Left cardiac atrium (tissue), 4 donors: Measurements from ENCODE around the gene RBM10. TPM values are rescaled to one million over a fixed set of nuclear protein-coding genes. Genes with fewer than 3 reads are reported as not detected.

Experiments used
- ATAC-seq, 2 donors: fragments of 200-7000 bp; cut with Tn5 transposase; one replicate each; pipeline ENCODE4 v1.9.1; 2020; ENCODE audit warnings: mild to moderate bottlenecking in 2 of 2, moderate library complexity in 2 of 2
- DNase-seq: peaks from one replicate; pipeline ENCODE4 v3.0.0-alpha.2; 2020
- intact Hi-C, 2 donors: fragments of 100-400 bp; cut with DNase I; formaldehyde crosslinking; loops; one replicate each; pipeline versions ENCODE4 v1.14.1 to v1.15.1; 2022 to 2023
- total RNA-seq, 2 donors: library from RNA; stranded (reverse); fragmentation: NEBNext Ultra II Directional; extraction: Animal tissue kit (Norgen Biotek cat#: 25700); gene quantifications; one replicate each; pipeline ENCODE4 v1.2.1, GENCODE V29; 2021
- donor health status: DM: no; HTN: yes; CAD: no.
- donor health status: DM: no; HTN: yes; CAD: no; lungs with severe emphysema.
- donor health status: DM: yes; HTN: yes; CAD: no.
- donor health status: Dilated cardiomyopathy.

The RBM10 gene
- total RNA-seq, 2 donors from 2014 or later, result 22.1 to 23.9 TPM

DNA sequence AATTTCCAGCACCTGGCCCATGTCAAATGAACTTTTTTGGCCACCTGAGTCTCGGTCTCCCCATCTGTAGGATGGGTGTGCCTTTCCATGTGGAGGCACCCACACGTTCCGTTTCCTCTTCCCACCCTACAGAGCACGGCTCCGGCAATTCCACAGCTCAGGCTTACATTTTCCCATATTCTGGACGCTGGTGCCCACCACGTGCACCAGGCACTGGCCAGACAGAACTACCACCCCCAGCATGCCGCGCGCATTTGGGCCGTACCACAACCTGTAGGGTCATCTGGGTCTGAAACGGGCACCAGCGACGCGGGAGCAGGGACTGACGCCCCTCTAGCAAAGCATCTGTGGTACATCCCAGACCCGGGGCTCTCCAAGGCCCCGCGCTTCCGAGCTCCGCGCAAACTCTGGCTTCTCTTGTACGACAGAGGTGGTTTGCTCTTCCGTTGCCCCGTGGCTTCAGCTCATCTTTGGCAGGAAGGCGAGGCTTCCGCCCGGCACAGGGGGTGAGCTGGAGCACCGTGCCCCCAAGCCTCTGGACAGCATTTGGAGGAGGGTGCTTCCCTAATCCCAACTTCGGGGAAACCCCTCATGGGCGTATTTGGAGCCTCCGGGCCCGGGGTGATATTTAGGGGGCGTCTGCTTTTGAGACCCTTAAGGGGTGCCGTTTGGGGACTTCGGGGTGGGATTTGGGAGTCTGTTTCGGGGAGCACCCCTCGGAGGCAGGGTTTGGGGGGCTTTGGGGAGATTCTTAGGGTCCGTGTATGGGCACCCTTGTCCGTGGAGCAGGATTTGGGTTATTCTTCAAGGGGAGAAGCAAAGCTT is 45.6 kb downstream of the RBM10 start:
- intact Hi-C loops, result loop anchor here (5.0 to 10.0 kb wide), 4 partner anchors 194 to 454 kb away; no protein-coding TSS in a partner anchor
- ATAC-seq, result peak; percentile 82 to 91
- DNase-seq, result peak; percentile 88

DNA sequence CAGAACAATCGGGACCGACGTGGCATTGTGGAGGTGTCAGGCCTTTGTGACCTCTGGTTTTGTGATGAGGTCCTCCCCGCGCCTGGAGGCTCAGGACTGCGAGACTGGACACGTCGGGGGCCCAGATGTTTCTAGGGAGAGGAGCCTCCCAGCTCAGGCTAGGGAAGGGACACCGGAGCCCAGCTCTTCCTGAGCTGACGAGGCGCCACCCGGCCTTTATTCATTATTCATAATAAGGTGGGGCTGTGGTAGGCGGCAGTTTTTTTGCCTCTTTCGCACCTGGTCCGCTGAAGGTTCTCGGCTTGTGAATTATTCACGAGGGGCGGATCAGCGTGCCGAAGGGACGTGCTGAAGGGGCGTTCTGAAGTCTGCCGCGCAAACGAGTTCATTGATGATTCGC is 46.3 kb downstream of the RBM10 start:
- peak; percentile 24 for DNase-seq
- intact Hi-C loops, result loop anchor here (5.0 to 10.0 kb wide), 4 partner anchors 193 to 453 kb away; no protein-coding TSS in a partner anchor
- ATAC-seq, result peak in 1 of 2 donors; percentile 7

DNA sequence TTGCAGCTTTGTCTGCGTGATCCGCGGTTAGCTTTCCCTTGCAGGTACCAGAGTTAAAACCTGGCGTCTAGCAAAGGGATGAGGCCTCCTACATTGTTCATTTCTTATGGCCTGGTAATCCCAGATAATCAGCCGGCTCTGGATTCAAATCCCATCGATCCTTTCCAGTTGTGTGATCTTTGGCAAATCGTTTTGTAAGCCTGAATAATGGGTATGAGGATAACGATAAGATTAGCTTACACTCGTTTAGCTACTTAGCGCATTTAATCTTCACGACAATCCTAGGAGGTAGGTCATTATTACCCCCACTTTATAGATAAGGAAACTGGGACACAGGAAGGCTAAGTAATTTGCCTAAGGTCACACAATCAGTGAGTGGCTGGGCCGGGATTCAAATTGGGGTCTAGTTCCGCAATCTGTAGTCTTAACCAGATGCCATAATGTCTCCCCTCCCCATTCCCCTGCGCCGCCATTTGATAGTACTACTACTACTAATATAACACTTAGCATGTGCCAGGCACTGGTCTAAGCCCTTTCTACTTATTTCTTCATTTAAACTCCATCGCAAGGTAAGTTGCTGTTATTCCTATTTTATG is 46.9 kb downstream of the RBM10 start:
- ATAC-seq, result no peak
- intact Hi-C loops, result loop anchor here (2.0 to 10.0 kb wide), 5 partner anchors 193 to 453 kb away; no protein-coding TSS in a partner anchor
- DNase-seq, result peak; percentile 4

GRCh38 chrX:47193475-47194193 is 48.6 kb downstream of the RBM10 start, which contains the start of gene UBA1:
UBA1 (plus strand) TSS chrX:47193829; CDS start chrX:47198803, 4,974 bp downstream.
- DNase-seq (peak; percentile 97), ATAC-seq (peak; percentile 89 to 96)

DNA sequence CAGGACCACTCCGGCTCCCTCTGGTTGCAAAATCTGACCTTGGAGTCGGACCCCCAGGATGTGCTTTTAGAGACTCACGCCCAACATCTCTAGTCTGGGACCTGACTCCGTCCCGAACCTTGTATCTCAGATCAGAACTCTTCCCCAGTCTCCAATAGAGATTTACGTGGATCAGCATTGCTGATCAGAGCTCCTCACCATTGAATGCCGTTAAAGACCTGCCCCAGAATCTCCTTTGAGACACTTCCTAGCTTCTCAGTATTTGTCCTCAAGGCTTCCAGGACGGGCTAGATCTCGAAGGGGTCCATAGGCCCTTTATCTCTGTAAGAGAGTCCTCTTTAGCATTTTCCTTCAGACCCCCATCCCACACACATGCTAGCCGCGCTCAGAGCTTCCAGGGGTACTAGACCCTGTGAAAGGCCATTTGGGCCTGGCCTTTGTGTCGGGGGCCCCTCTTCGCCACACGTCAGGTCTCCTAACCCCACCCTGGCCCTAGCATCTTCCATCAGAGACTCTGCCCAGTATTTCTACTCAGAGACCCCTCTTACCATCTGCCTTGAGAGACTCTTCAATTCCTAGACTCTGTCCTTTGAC is 49.3 kb downstream of the RBM10 start:
- DNase-seq (peak; percentile 12), ATAC-seq (peak in 1 of 2 donors; percentile 1)
- intact Hi-C loops, result loop anchor here (5.0 to 10.0 kb wide), 4 partner anchors 191 to 451 kb away; no protein-coding TSS in a partner anchor

More at GRCh38 chrX:47193475-47194193, 48.6 kb downstream of the RBM10 start, which contains the start of gene UBA1:
- intact Hi-C loops, result loop anchor here (2.0 to 10.0 kb wide), 5 partner anchors 191 to 451 kb away; no protein-coding TSS in a partner anchor

GRCh38 chrX:47196098-47196497 is 51.1 kb downstream of the RBM10 start:
- intact Hi-C loops, result loop anchor here (10.0 kb wide), 3 partner anchors 189 to 449 kb away; no protein-coding TSS in a partner anchor
- ATAC-seq (no peak), DNase-seq (no peak)

DNA sequence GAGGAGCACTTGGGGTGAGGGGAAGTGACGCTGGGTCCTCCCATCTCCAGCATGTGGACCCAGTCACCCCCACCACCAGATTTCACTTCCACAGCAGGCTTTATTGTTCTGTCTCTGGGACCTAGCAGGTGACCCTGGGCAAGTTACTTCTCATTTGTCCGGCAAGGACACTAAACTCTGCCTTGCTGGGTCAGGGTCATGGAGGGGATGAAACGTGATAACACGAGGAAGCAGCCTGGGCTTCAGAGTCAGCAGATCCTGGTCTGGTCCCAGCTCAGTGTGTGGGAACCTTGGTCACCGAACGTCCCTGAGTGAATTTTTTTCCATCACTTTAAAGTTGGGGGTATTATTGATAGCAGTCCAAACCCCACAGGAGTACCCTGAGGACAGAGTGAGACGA is 52.5 kb downstream of the RBM10 start:
- no peak for DNase-seq
- ATAC-seq, result no peak
- intact Hi-C loops, result loop anchor here (10.0 kb wide), 3 partner anchors 187 to 447 kb away; no protein-coding TSS in a partner anchor

GRCh38 chrX:47198026-47198686 is 53.1 kb downstream of the RBM10 start:
- ATAC-seq (no peak), DNase-seq (no peak)
- intact Hi-C loops, result loop anchor here (10.0 kb wide), 3 partner anchors 187 to 447 kb away; no protein-coding TSS in a partner anchor

DNA sequence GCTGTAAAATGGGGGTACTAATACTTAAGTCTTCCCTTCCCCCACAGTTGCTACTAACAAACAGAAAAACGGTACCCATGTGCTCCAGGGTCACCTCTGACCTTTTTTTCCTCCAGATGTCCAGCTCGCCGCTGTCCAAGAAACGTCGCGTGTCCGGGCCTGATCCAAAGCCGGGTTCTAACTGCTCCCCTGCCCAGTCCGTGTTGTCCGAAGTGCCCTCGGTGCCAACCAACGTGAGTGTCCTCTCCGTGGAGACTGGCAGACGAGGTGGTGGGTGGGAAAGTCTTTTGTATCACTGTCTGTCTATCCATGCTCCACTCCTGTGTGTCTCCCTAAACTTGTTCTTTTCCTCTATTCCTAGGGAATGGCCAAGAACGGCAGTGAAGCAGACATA is 53.7 kb downstream of the RBM10 start:
- ATAC-seq, result no peak
- intact Hi-C loops, result loop anchor here (10.0 kb wide), 3 partner anchors 186 to 446 kb away; no protein-coding TSS in a partner anchor
- no peak for DNase-seq

DNA sequence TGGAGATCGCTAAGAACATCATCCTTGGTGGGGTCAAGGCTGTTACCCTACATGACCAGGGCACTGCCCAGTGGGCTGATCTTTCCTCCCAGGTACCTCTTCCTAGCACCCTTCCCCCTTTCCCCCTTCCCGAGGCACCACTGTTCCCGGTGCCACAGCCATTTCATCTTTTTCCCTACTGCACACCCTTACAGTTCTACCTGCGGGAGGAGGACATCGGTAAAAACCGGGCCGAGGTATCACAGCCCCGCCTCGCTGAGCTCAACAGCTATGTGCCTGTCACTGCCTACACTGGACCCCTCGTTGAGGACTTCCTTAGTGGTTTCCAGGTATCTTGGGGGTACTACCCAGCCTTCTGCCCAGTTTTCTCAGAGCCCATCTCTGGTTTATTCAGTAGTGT is 54.3 kb downstream of the RBM10 start:
- intact Hi-C loops, result loop anchor here (10.0 kb wide), 3 partner anchors 186 to 446 kb away; no protein-coding TSS in a partner anchor
- ATAC-seq (no peak), DNase-seq (no peak)

- peak; percentile 41 to 85 for ATAC-seq
- intact Hi-C loops, result no loop called here
- peak; percentile 52 for DNase-seq
Observed at GRCh38 chrX:47200385-47201150, 55.5 kb downstream of the RBM10 start.

- intact Hi-C loops, result no loop called here
- DNase-seq (no peak), ATAC-seq (no peak)
Observed at GRCh38 chrX:47201345-47201944, 56.4 kb downstream of the RBM10 start.

DNA sequence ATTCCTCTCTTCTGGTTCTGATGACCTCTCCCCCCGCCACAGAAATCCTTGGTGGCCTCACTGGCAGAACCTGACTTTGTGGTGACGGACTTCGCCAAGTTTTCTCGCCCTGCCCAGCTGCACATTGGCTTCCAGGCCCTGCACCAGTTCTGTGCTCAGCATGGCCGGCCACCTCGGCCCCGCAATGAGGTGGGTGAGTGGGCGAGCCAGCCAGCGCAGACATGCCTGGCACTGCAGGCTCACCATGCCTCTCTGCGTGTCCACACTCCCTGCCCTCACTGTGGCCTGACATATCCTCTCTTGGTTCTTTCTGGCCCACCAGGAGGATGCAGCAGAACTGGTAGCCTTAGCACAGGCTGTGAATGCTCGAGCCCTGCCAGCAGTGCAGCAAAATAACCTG is 57.3 kb downstream of the RBM10 start:
- intact Hi-C loops, result no loop called here
- DNase-seq, result no peak
- ATAC-seq, result no peak

DNA sequence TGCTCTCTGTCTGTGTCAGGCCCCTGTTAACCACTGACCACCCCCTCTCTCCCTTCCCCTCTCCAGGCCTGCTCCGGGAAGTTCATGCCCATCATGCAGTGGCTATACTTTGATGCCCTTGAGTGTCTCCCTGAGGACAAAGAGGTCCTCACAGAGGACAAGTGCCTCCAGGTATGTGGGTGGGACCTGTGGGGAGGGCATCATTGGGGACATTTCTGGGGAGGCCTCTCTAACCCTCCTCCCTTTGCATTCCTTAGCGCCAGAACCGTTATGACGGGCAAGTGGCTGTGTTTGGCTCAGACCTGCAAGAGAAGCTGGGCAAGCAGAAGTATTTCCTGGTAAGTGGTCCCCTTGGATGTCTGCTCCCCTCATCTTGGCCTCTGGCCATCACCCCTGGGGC is 57.9 kb downstream of the RBM10 start:
- intact Hi-C loops, result no loop called here
- no peak for ATAC-seq
- no peak for DNase-seq

DNA sequence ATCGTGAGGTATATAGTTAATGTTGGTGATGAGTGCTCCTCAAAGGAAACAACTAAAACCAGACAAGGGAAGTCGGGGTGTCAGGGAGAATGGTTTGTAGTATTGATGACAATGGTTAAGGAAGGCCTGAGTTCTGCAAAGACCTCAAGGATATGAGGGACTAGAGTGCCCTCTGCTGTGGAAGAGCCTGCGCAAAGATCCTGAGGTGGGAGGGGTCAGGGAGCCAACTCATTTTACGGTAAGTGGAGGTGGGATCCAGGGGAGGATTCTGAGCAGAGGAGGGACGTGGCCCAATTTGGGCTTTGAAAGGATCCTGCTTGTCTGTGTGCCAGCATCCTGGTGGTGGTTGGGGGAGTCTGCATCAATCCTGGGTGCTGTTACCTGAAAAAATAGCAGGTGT is 59.9 kb downstream of the RBM10 start:
- DNase-seq (no peak), ATAC-seq (no peak)
- intact Hi-C loops, result no loop called here

GRCh38 chrX:47206316-47206715 is 61.3 kb downstream of the RBM10 start:
- ATAC-seq (peak in 1 of 2 donors; percentile 57), DNase-seq (peak; percentile 14)
- intact Hi-C loops, result no loop called here

DNA sequence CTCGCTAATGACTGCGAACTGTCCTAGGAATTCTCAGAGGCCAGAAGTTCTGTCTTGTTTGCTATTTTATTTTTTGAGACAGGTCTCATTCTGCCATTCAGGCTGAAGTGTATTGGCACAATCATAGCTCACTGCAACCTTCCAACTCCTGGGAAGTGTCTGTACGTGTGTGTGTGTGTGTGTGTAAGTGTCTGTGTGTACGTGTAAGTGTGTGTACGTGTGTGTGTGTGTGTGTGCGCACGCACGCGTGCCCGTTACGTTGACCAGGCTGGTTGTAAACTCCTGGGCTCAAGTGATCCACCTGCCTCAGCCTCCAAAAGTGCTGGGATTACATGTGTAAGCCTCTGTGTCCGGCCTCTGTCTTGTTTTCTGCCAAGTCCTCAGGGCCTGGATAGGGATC is 63.1 kb downstream of the RBM10 start:
- intact Hi-C loops, result no loop called here
- peak; percentile 10 for DNase-seq
- no peak for ATAC-seq
